Measurements from ENCODE around the gene S100A10.

GRCh38 chr1:151940541-151940940, 53.1 kb downstream of the S100A10 start:
- TF ChIP-seq ZNF274 (IDR thresholded peaks at IDR 0.05; ENCODE audit: low read depth, low read length), result no peak
- no peak for TF ChIP-seq YY1 (IDR thresholded peaks at IDR 0.05; ENCODE audit: insufficient read depth, insufficient read length)

All from NT2/D1 (cell line).